Muscle of leg (tissue), 11 donors: Measurements from ENCODE around the gene COL6A1. TPM values are rescaled to one million over a fixed set of nuclear protein-coding genes. Genes with fewer than 3 reads are reported as not detected.

Experiments
- DNase-seq: peaks from one replicate; pipeline ENCODE4 v3.0.0; 2013
- H3K27ac ChIP-seq: one replicate; pipeline ENCODE4 v1.5.1; 2013; ENCODE audit warnings: mild to moderate bottlenecking, low read length, control low read depth
- H3K27me3 ChIP-seq: one replicate; pipeline ENCODE4 v1.6.1; 2013; ENCODE audit warnings: low read length; ENCODE audit not compliant: control insufficient read depth, insufficient read depth
- H3K36me3 ChIP-seq: one replicate; pipeline ENCODE4 v1.6.1; 2013; ENCODE audit warnings: low read length; ENCODE audit not compliant: control insufficient read depth, insufficient read depth
- H3K4me1 ChIP-seq: one replicate; pipeline ENCODE4 v1.6.1; 2013; ENCODE audit warnings: low read length; ENCODE audit not compliant: control insufficient read depth, insufficient read depth
- H3K4me3 ChIP-seq: one replicate; pipeline ENCODE4 v1.5.1; 2013; ENCODE audit warnings: low read length, control low read depth
- H3K9me3 ChIP-seq: replicated peaks from 2 replicates; pipeline ENCODE4 v1.6.1; 2013; ENCODE audit warnings: low read depth, low read length; ENCODE audit not compliant: control insufficient read depth
- WGBS: methylation state at CpG from one replicate; pipeline ENCODE4 v1.1.5; 2013; ENCODE audit warnings: missing lambda C conversion rate; ENCODE audit not compliant: insufficient coverage; 5-methylcytosine and 5-hydroxymethylcytosine counted together
- polyA plus RNA-seq, 8 donors: library from polyadenylated mRNA; unstranded; fragments of 120-200 nt; gene quantifications; one replicate each; pipeline versions ENCODE4 v1.2.1 to v1.2.3, GENCODE V29; 2013; ENCODE audit warnings: inconsistent platforms in 1 of 8, low replicate concordance in 1 of 8; ENCODE audit not compliant: insufficient read length in 8 of 8, insufficient read depth in 1 of 8
- total RNA-seq: library from RNA; stranded (reverse); fragments of 120-200 nt; gene quantifications from one replicate; pipeline ENCODE4 v1.2.4, GENCODE V29; 2013

The COL6A1 gene
- total and polyA plus RNA-seq, 9 donors: 292 to 750 (median 533) TPM

DNA sequence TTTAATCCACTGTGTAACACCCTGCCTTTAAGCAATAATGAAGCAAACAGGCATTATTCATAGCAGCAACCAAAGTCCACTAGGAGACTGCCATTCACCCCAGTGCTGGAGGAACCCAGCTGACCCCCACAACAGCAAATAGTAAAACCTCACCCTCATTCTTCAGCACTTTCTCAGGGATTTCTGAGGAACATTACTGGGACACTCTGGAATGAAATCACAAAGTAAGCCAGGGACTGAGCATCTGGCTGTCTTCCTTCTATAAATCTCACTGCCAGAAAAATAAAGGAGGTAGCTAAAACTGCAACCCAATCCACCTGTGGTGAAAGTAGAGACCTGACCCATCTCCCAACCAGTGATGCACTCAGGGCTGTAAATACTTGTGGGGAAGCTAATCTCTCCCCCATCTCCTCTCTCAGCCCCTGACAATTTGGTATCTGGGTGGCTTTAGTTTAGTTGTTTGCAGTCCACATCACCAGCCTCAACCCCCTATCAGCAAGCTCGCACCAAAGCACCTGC, 47.1 kb downstream of the COL6A1 start:
- Histone ChIP-seq H3K27me3 (no peaks in the 10 kb centered on the region), H3K27ac (peak overlapping the region; percentile 48), H3K4me1 (peaks cover 8% of the 10 kb centered on the region), H3K36me3 (no peaks in the 10 kb centered on the region), H3K9me3 (peaks cover 10% of the 10 kb centered on the region), H3K4me3 (no peak overlapping the region)
- peak; percentile 49 for DNase-seq
- WGBS: no CpG with 5 or more reads among the region's 1 CpG

- H3K4me3 ChIP-seq: no peak overlapping the region
- no peak for DNase-seq
- H3K27me3 ChIP-seq: no peaks in the 10 kb centered on the region
- H3K27ac ChIP-seq: no peak overlapping the region
- H3K9me3 ChIP-seq: peaks cover 10% of the 10 kb centered on the region
- no peaks in the 10 kb centered on the region for H3K36me3 ChIP-seq
- peaks cover 8% of the 10 kb centered on the region for H3K4me1 ChIP-seq
- 58% methylated on average over 4 of the region's 5 CpGs for WGBS
Observed at GRCh38 chr21:46029186-46029924, 47.8 kb downstream of the COL6A1 start.

- 93% methylated on average over 10 of the region's 12 CpGs for WGBS
- H3K27ac ChIP-seq: no peak overlapping the region
- peaks cover 17% of the 10 kb centered on the region for H3K4me1 ChIP-seq
- H3K36me3 ChIP-seq: no peaks in the 10 kb centered on the region
- no peak for DNase-seq
- no peaks in the 10 kb centered on the region for H3K27me3 ChIP-seq
- no peak overlapping the region for H3K4me3 ChIP-seq
- H3K9me3 ChIP-seq: peaks cover 10% of the 10 kb centered on the region
Observed at GRCh38 chr21:46031484-46031883, 49.9 kb downstream of the COL6A1 start.

DNA sequence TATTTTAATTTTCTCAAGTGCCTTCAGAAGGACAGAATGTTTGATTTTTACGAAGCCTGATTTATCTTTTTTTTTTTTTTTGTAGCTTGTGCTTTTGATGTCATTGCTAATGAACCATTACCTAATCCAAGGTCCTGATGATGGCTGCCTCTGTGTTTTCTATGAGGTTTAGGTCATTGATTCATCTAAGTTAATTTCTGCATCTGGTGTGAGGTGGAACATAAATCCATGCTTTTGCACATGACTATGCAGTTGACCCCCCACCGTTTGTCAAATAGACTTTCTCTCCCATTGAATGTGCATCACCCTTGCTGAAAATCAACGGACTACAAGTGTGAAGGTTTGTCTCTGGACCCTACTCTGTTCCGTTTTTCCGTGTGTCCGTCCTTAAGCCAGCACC, 50.5 kb downstream of the COL6A1 start:
- Histone ChIP-seq H3K36me3 (no peaks in the 10 kb centered on the region), H3K27ac (no peak overlapping the region), H3K4me1 (peaks cover 23% of the 10 kb centered on the region), H3K4me3 (no peak overlapping the region), H3K9me3 (peaks cover 10% of the 10 kb centered on the region), H3K27me3 (no peaks in the 10 kb centered on the region)
- 95% methylated on average over 5 of the region's 6 CpGs for WGBS
- no peak for DNase-seq

DNA sequence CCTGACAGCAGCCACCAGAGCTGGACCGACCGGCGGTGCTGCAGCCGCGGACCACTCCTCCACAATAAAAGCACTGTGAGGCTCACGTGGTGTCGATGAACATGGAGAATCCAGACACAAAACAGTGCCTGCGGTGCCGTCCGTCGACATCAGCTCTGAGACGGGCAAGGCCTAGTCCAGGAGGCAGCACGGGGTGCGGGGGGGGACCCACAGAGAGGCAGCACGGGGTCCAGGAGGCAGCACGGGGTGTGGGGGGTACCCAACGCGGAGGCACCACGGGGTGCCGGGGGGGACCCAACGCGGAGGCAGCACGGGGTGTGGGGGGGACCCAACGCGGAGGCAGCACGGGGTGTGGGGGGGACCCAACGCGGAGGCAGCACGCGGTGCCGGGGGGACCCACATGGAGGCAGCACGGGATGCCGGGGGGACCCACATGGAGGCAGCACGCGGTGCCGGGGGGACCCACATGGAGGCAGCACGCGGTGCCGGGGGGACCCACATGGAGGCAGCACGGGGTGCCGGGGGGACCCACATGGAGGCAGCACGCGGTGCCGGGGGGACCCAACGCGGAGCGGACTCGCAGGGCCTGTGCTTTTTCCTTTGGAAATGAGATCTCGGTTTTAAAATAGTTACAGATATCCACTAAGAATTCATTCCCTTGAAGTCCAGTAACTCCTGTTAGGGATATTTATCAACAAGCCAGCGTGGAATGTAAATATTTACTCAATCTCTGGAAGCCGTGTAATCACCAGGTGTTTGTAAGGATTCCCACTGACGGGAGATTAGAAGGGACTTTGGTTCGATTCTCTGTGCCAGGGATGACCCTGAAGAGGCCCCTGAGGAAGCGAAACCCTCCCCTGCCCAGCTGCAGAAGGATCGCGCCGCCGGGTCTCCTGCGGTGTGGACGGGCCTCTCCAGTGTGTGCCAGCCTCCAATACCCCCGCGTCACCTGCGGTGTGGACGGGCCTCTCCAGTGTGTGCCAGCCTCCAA, 52.1 kb downstream of the COL6A1 start:
- Histone ChIP-seq H3K9me3 (peaks cover 10% of the 10 kb centered on the region), H3K4me3 (no peak overlapping the region), H3K27me3 (no peaks in the 10 kb centered on the region), H3K36me3 (no peaks in the 10 kb centered on the region), H3K27ac (no peak overlapping the region), H3K4me1 (peaks cover 29% of the 10 kb centered on the region)
- WGBS: 80% methylated on average over 35 of the region's 64 CpGs
- DNase-seq: peak; percentile 4

DNA sequence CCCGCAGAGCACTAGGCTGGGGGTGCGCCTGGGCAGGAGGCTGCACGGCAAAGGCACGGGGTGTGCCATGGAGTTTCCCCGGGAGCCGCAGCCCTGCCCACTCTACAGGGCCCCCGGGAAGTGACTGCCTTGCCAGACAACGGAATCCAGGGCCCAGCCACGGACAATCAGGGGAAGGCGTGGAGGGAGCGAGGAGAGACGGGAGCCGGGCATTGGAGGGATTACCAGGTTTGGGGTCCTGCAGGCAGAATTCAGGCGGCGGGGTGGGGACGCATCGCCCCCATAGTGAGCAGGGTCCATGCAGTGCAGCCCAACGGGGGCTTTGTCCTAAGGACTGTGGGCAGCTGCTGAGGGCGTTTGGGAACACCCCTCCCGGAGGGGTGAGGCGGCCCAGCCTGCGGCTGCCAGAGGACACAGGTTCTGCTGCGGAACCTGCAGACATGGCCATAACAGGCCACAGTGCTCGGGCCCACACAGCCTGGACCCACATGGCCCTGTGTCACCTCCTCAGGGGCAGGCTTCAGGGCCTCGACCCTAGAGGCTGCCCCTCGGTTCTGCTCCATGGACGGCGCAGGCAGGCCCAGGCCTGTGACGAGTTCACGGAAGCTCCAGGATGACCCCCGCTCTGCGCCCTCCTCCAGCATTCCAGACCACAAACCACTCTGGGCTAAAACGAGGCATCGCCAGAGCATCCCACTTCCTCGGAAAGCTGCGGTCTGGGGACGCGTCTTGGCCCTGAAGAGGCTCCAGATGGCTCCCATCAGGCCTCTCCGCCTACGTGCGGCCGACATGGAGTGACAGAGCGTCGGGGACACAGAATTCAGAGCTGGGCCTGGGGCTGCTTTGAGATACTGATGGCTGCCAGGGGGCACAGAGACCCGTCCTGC, 54.5 kb downstream of the COL6A1 start:
- Histone ChIP-seq H3K4me3 (no peak overlapping the region), H3K36me3 (no peaks in the 10 kb centered on the region), H3K4me1 (peaks cover 37% of the 10 kb centered on the region), H3K27me3 (no peaks in the 10 kb centered on the region), H3K9me3 (no peaks in the 10 kb centered on the region), H3K27ac (peak overlapping the region; percentile 68)
- WGBS: 57% methylated on average over 43 of the region's 45 CpGs
- DNase-seq: peak; percentile 82

DNA sequence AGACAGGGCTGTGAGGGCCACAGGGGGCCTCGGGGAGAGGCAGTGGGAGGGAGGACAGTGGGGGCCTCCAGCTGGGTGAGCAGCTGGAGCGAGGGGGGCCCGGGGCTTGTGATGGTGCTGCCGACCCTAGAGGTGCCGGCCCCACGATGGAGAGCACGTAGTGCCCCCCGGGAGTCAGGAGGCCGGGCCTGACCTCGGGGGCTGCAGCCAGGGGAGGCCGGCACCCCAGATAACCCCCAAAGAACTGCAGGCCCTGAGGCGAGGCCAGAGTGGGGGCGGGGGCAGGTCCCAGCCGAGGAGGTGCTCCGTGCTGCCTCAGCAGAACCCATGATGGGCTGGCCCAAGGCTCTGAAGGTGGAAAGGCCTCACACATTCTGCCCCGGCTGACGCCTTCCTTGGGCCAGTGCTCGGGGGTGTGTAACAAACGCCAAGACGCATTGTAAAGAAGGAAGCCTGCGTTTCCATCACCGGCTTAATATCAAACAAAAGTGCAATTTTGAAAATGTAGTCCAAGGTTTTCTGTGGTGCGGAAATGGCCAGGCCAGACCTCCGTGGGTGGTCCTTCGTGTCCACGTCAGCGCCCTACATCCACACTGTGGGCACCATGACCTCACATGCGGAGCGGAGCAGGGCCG, 55.2 kb downstream of the COL6A1 start:
- no peak overlapping the region for H3K4me3 ChIP-seq
- H3K9me3 ChIP-seq: no peaks in the 10 kb centered on the region
- H3K27me3 ChIP-seq: no peaks in the 10 kb centered on the region
- peaks cover 37% of the 10 kb centered on the region for H3K4me1 ChIP-seq
- peak overlapping the region; percentile 68 for H3K27ac ChIP-seq
- no peaks in the 10 kb centered on the region for H3K36me3 ChIP-seq
- WGBS: 58% methylated on average over 28 of the region's 30 CpGs
- DNase-seq: peak; percentile 41

DNA sequence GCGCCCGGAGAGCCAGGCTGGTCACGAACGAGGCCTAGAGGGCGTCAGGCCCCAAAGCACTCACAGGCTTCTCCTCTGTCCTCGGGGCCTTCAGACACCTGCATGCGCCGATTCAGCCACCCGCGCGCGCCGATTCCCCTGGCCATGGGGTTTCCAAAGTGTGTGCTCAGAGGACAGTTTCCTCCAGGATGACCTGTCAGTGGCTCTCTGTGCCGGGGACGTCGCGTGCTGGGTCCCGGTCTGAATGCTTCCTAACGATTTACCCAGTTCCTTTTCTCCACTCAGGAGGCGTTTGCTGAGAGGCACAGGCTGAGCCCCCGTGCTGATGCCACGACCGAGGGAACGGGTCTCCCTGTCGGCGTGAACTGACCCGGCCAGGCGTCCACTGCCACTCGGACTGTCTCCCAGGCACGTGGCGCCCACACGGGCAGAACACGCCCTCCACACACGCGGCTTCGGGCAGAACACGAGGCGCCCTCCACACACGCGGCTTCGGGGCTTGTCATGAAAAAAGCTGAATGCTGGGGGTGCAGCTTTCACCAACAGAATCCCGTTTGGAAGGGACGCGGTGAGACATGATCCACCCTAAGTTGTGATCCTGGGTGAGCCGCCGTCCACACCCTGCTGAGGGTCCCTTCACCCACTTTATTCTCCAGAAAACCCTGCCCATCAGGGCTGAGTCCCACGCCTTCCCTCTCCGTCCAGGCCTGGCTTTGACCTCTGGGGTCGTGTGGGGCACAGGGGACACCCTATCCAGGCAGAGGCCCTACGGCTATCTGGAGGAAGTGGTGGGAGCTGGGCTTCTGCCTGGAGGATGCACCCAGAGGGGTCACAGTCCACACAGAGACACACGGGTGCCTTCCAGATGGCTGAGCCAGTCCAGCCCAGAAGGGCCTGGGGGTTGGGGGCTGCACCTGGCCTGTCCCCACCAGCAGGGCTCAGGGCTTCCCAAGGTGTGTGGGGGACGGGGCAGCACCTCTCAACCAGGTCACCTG, 56.1 kb downstream of the COL6A1 start:
- Histone ChIP-seq H3K4me1 (peaks cover 37% of the 10 kb centered on the region), H3K4me3 (no peak overlapping the region), H3K27me3 (no peaks in the 10 kb centered on the region), H3K36me3 (no peaks in the 10 kb centered on the region), H3K9me3 (no peaks in the 10 kb centered on the region), H3K27ac (no peak overlapping the region)
- DNase-seq: peak; percentile 6
- WGBS: 84% methylated on average over 48 of the region's 52 CpGs
